ENCODE results near the gene KLHL26.
"Not testable (repeated sequence)": the region's sequence is repeated elsewhere in the genome, so short reads cannot be mapped to it uniquely, and the experiment has no call there.

KLHL26 gene
- 20.6 reads per million, percentile 47 among the genes with 10 or more reads in this experiment for total RNA-seq

GRCh38 chr19:18636969-18637629, at the start of gene KLHL26:
Gene KLHL26 (plus strand): TSS chr19:18637028. CDS start chr19:18637055, 27 bp downstream.
- no peak for DNase-seq

GRCh38 chr19:18587561-18587960, 49.3 kb upstream of the KLHL26 start:
- no peak for DNase-seq

GRCh38 chr19:18587962-18588610, 48.7 kb upstream of the KLHL26 start:
- no peak for DNase-seq

GRCh38 chr19:18588611-18589379, 48.0 kb upstream of the KLHL26 start, which contains the start of gene REX1BD:
Gene REX1BD (plus strand): TSS chr19:18588798. CDS start chr19:18588802, 4 bp downstream.
- DNase-seq: peak; percentile 85

GRCh38 chr19:18589380-18590272, 47.2 kb upstream of the KLHL26 start:
- DNase-seq: peak; percentile 71

GRCh38 chr19:18590273-18591272, 46.3 kb upstream of the KLHL26 start:
- DNase-seq: no peak

GRCh38 chr19:18591735-18592385, 45.0 kb upstream of the KLHL26 start:
- no peak for DNase-seq

- not testable (repeated sequence) for DNase-seq
Measured at GRCh38 chr19:18592732-18593131, 44.1 kb upstream of the KLHL26 start.

GRCh38 chr19:18593367-18594095, 43.3 kb upstream of the KLHL26 start:
- no peak for DNase-seq

GRCh38 chr19:18594096-18594823, 42.6 kb upstream of the KLHL26 start:
- peak; percentile 72 for DNase-seq

- DNase-seq: no peak
Measured at GRCh38 chr19:18594824-18595373, 41.9 kb upstream of the KLHL26 start.

GRCh38 chr19:18595475-18595874, 41.4 kb upstream of the KLHL26 start:
- DNase-seq: no peak

- no peak for DNase-seq
Measured at GRCh38 chr19:18596752-18597157, 40.1 kb upstream of the KLHL26 start.

GRCh38 chr19:18597809-18598660, 38.8 kb upstream of the KLHL26 start:
- no peak for DNase-seq

GRCh38 chr19:18599485-18599884, 37.3 kb upstream of the KLHL26 start:
- DNase-seq: no peak

- not testable (repeated sequence) for DNase-seq
Measured at GRCh38 chr19:18600692-18601397, 36.0 kb upstream of the KLHL26 start.

- no peak for DNase-seq
Measured at GRCh38 chr19:18601875-18602274, 35.0 kb upstream of the KLHL26 start.
